CD4-positive, alpha-beta T cell treated with Interleukin-2 at 100 ng/mL for 4 hours (primary cell): Measurements from ENCODE around the gene CCL3.
"Not testable (repeated sequence)": the region's sequence is repeated elsewhere in the genome, so short reads cannot be mapped to it uniquely, and the experiment has no call there.

ENCODE experiments used
- DNase-seq: peaks from one replicate; pipeline ENCODE4 v3.0.0-alpha.2; 2020; ENCODE audit warnings: low spot score

Gene CCL3

DNA sequence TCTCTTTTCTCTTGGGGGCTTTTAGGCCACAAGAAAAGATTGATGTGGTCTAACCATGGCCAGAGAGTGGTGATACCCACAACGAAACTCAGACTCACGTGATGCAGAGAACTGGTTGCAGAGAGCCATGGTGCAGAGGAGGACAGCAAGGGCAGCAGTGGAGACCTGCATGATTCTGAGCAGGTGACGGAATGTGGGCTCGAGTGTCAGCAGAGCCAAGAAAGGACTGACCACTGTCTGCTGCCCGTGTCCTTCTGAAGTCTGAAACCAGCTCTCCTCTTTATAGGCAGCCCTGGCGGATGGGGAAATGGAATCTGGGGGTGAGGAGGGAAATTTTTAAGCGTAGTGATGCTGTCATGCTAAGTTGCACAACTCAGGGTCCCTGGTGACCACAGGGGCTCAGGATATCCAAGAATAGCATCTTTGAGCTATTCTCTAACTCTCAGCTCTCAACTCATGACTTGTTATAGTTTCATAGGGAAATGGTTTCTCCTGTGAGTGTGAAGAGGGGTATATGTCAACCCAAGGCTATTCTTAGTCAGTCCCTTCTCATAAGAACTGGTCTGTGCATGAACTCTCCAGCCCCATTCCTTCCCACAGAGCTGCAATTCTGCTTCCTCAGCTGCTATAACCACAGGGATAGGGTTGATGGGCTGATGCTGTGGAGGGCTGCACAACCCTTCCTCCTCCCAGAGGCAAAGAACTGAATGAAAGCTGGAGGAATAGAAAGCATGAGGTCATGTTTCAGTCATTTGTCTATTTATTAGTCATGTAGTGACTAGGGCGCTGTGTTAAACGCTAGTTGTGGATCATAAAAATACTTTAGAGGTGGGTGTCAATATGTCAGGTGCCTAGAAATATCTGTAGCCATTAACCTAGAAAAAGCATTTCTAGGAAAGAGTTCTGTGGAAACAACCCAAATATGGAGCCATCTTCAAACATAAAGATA lies at the start of gene CCL3:
Gene CCL3 (minus strand): TSS at position 256 of the 949 bp plus-strand sequence. CDS start 85 bp downstream, at position 171.
- DNase-seq, result peak; percentile 46

DNA sequence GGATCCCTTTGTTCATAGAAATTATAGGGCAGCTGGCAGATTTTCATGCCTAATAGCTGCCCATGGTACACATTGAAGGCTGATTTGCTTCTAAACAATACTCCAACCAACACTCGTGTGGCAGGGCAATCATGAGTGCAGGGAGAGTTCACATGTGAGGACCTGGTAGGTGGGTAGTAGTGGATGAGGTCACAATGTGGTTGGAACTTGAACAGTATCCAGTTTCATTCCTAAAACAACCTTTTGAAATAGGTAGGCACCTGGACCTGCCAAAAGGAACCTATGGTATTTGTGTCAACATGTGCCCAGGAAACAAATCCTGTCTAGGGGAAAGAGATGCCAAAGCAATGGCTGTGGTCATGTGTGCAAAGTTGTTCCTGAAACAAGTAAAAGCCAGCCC lies 46.5 kb upstream of the CCL3 start:
- no peak for DNase-seq

DNA sequence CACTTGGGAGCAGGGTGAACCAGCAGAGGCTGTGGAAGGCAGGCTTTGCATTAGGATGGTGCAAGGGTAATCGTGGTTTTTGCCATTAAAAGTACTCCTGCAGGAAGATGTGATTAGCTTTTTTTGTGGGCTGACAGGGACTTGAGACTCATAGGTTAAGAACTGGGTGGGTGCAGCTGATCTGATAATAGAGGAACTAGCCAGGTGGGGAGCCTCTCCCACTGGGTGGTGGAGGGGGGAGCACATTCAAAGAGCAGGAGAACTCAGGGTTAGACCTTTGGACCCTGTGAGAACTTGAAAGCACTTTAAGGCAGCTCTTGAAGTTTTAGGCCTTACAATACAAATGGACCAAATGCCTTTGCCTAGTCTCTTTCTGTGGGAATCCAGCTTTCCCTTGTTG lies 46.1 kb upstream of the CCL3 start:
- no peak for DNase-seq

DNA sequence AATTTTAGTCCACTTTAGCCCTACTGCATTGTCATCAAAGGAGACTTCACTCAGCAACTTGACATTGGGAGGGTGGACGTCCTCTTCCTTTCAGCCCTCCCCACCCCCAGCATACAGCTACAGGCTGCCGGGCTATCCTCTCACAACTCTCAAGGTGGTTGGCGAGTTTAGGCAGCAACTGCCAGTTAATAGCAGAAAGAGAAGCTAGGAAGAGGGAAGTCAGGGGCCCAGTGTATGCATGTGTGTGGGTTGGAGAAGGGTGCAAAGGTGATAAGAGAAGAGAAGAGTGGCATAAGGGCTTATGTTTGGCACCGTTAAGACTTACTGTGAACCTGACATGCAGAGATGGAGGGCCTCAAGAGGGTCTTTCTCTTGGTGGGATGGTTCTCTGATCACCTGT lies 45.5 kb upstream of the CCL3 start:
- DNase-seq, result no peak

DNA sequence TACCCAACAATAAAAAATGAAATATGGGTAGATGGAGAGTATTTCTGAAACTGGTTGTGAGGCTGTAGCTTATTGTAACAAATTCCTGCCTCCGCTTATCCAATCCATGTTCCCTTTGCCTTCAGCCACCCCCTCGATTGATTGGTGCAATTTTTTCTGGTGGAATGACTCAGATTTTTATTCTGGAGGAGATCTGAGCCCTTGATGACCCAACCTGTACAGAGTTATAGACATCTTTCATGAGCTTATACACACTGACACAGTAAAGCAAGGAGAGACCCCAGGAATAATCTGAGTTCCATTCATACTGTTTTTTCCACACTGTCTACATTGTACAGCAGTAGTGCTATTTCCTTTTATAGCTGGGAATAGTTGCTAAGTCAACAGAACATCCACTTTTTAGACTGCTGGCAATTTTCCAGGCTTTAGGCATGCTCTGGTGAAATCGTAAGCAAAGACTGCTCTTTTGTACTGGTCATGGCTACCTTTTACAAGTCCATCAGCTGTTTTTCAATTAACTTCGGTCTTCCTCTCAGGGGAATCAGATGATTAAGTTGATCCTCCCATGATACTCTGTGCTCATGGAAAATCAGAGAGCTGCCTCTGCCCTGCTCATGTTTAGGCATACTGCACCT lies 43.8 kb upstream of the CCL3 start:
- no peak for DNase-seq

DNA sequence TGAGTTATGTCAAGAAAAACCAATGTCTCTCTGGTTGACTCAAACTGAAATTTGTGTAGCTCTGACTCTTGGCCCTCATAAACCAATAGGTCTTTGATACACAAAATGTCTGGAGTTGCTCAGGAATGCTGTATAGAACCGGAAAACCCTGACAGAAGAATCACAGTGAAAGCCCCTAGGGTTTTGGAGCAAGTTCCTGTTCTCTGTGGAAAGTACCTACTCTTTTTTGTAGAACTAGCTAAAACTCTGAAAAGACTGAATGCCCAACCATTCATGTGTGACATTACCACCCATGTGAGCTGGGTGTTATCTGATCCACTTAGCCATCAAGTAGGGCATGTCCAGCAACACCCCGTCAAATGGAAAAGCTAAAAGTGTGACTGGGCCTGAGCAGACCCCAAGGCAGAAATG lies 42.5 kb upstream of the CCL3 start:
- DNase-seq, result no peak

DNA sequence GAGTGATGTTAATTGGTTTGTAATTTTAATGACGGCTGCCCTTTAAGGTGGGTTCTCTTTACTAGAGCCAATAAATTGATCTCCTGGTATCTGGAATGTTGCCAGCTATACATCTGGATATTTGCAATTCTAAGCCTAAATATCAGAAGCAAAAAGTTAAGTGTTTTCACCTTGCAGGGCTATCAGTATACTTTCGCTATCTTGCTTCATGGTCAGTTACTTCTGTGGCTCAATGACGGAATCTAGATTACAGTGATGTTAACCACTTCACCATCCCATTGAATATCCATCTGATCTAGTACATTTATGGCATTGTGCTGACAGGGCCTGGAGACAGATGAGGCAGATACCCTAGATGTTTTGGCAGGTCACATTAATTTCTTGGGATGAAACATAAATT lies 42.0 kb upstream of the CCL3 start:
- no peak for DNase-seq

DNA sequence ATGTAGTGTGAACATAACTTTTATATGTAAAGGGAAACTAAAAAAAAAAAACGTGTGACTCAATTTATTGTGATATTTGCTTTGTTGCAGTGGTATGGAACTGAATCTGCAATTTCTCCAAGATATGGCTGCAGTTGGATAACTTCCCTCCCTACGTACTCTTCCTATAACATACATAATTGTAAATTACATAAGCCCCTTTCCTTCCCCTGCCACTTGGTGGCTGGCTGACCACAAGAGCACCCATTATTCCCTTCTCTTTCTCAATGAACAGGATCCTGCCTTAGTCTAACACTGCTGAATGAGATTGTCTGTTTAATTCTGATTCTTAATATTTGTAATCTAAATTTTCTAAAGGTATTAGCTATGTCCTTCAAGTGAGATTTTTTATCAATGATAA lies 41.5 kb upstream of the CCL3 start:
- DNase-seq, result no peak

DNA sequence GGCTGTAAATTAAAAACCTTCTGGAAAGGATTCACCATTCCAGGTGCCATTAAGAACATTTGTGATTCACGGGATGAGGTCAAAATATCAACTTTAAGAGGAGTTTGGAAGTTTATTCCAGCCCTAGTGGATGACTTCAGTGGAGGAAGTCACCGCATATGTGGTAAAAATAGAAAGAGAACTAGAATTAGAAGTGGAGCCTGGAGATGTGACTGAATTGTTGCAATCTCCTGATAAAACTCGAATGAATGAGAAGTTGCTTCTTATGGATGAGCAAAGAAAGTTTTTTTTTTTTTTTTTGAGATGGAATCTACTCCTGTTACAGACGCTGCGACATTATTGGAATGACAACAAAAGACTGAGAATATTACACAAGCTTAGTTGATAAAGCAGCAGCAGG lies 40.4 kb upstream of the CCL3 start:
- no peak for DNase-seq

DNA sequence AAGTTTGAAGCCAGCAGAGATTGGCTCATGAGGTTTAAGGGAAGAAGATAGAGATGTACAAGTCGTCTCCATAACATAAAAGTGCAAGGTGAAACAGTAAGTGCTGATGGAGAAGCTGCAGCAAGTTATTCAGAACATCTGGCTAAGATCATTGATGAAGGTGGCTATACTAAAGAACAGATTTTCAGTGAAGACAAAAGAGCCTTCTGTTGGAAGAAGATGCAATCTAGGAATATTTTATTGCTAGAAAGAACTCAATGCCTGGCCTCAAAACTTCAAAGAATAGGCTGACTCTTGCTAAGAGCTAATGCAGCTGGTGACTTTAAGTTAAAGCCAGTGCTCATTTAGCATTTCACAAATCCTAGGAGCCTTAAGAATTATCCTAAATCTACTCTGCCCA lies 39.7 kb upstream of the CCL3 start:
- no peak for DNase-seq

DNA sequence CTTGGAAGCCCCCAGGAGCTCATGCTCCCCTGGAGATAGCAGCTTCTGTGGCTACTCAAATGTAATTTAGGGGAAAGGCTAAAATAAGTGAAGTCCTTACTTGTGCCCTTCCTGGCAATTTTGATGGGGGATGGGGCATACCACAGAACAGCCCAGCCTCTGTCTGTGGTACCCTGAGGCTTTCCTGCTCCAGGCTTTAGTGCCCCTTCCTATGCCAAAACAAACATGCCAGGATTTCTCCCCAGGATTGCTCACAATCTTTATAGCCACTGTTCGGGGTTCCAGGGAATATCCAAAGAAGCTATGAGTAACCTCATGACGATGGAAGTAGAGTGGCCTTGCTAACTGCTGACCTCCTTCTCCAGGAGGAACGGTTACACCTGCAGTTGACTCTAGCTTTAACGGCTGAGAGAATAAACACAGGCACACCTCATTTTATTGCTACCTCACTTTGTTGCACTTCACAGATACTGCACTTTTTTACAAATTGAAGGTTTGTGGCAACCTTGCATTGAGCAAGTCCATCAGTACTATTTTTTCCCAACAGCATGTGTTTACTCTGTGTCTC lies 38.6 kb upstream of the CCL3 start:
- DNase-seq, result no peak

DNA sequence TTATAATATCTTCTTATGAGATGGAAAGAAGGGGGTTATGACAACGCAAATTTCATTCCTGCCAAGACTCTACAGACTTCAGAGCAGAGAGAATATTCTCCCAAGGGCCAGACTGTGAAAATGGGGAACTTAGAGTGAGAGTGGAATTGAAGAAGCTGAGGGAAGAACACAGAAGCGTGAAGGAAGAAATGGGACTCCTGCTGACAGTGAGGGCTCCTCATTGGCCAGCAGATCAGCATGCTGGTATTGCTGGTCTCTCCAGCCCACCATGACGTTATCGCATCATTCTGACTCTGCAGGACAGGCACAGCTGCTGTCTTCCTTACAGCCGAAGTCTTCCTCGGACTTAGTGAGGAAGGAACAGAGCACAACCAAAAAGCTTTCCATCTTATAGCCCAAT lies 38.0 kb upstream of the CCL3 start:
- DNase-seq, result no peak

DNA sequence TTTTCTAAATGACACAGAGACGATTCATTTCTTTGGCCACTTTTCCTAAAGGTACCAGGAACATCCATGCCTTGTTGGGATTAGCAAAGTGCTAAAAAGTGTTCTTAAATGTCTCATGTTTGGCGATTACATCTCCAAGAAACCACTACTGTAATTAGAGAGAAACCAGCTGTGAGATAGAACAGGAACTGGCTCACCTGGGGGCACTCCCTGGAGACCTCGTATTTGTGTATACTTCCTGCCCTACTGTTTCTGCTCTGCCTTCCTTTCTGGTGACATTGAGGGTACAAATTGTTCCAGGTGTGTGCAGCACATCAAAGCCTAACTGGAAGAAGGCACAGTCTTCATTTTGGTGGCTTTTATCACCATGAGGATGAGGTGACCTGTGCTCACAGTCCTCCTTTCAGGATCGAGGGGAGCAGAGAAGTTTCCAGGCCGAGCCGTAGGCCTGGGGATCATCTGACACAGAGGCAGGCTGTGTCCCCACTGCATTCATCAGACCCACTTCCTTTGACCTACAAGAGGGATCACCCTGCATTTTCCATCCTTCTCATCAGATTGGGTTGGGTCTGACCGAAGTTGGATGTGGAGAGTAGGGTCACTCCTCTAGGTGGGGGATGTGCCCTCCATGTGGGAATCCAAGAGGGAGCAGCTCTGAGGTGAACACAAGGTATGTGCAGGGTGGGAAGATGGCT lies 37.4 kb upstream of the CCL3 start:
- no peak for DNase-seq

DNA sequence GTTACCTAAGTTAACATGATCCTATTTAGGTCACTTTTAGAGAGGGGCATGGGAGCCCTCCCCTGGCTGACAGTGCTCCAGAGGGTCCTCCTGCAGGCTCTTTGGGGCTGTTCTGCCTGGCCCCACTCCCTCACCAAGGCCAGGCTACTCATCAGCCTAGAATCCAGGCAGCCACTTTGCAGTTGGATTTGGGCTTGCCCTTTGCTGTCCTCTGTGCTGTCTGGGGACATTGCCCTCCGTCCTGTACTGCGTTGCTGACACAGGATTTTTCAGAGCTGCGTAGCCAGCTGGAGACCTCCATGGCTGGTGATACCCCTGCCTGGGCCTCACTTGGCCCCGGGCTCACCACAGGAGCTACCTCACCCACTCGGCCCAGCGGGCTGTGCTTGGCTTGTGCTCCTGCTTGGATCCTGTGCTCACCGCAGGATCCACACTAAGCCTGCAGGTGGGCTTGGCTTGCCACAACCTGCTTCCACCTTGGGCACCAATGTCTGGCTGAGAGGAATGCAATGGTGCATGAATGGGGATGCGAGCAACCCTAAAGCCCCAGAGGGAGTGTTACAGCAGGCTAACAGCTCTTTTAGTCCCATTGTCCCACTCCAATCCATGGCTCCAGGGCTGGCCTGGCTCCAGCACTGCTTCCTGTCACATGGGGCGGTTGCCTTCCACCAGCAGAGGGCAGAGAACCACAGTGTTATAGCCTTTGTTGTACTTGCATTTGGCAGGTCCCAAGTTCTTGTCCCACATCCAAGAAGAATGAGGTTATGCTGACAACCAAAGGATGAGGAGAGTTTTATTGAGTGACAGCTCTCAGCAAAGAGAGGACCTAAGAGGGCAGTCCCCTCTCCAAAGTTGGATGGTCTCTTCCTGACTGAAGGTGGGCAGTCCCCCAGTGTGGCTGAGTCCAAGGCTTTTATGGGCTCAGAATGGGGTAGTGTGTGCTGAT lies 35.2 kb upstream of the CCL3 start:
- no peak for DNase-seq

DNA sequence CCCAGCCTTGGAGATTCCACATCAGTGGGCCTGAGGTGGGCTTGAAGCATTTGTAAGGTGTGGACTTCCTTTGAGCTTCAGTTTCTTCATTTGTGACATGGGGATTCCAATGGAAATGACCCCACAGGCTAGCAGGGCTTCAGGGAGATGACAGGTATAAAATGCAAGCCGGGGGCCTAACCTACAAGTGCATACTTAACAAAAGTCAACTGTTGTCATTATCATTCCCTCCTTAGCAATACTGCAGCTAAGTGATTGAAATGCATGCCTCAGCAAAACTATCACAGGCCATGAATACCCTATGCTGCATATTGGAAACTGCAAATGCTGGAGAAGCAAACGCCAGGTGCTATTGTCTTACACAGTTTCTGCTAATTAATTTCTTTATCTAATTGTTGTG lies 33.5 kb upstream of the CCL3 start:
- DNase-seq, result no peak

DNA sequence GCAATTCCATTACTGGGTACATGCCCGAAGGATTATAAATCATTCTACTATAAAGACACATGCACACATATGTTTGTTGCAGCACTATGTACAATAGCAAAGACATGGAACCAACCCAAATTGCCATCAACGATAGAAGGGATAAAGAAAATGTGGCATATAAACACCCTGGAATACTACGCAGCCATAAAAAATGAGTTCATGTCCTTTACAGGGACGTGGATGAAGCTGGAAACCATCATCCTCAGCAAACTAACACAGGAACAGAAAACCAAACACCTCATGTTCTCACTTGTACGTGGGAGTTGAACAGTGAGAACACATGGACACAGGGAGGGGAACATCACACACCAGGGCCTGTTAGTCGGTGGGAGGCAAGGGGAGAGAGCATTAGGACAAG lies 31.2 kb upstream of the CCL3 start:
- not testable (repeated sequence) for DNase-seq

DNA sequence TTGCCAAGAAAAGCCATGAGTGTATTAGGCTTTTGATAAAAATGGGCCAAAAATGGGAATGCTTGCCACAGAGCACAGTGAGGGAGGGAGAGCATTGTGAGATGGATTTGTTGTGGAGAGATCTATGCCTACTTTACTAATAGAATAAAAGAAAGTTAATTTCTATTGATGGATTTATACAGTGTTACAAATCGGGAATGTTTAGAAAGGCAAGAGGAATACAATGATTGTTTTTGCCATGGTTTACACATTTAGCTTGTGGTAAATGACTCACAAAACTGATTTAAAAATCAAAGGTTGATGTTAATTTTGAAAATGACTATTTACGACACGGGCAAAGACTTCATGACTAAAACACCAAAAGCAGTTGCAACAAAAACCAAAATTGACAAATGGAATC lies 30.3 kb upstream of the CCL3 start:
- no peak for DNase-seq

DNA sequence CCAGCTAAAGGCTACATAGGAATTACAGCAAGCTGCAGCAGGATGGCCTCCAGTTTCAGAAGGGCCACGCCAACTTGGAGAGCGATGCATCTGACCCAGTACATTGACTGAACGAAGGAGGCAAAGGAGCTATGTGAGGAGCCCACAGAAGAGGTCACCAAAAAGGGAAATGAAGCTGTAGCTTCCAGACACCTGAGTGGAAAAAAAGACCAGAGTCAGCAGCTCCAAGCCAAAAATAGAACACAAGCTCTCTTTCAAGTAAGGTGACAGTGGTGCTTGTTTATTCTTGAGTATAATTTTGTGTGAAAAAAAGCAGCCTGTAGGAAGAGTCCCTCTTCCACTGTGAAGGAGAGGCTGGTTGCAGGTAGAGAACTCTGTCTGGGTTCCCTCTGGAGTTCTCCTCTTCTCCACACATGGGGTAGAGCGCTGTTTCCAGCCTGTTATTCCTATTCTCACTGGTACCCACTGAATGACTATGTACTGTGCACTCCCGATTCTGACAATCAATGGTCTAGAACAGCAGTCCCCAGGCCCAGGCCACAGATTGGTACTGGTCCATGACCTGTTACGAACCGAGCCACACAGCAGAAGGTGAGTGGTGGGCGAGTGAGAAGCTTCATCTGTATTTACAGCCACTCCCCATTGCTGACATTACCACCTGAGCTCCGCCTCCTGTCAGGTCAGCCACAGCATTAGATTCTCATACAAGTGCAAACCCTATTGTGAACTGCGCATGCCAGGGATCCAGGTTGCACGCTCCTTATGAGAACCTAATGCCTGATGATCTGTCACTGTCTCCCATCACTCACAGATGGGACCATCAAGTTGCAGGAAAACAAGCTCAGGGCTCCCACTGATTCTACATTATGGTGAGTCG lies 28.8 kb upstream of the CCL3 start:
- DNase-seq, result no peak

DNA sequence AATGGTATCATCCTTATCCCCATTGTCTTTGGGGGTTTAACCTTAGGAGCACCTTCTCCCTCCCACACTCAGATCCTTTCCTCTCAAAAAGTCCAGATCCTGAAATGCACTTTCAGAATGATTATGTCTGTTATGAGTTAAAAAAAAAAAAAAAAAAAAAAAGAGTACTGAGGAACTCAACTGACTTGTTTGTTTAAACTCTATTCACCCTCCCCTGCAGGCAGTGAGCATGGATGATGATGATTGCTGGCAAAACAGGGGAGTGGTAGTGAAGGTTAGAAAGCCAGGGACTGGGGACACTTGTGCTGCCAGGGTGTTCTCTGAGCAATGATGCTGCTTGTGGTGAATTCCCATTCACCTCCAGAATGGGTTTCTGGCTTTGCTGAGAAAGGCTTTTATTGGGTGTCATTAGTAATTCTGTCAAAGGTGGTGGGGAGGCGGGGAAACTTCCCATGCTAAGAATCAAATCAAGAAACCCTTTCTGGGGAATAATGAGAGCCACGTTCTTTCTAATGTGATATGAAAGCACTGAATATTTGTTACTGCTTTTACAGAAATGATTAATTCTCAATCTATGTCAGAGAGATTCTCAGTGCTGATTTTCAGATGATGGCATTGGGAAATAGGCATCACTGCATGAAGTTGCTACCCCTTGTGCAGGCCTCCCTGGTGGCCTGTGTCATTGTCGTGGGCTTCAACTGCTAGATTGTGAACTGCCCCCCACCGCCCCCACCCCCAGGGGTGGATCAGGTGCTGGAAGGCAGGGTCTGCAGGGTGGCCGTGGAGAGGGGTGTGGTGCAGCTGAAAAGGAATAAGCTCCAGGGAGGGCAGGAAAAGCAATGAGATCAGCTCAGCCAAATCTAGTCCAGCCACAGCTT lies 27.8 kb upstream of the CCL3 start:
- no peak for DNase-seq

DNA sequence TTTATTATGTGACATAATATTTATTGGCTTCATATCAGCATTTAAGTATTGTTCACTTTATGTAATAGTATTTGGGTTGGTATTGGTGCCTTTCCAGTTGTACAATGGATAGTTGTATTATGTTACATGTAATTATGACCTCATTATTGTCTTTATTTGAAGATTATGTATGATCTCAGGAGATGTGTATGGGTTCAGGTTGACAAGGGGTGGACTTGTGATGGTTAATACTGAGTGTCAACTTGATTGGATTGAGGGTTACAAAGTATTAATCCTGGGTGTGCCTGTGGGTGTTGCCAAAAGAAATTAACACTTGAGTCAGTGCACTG lies 25.7 kb upstream of the CCL3 start:
- DNase-seq, result not testable (repeated sequence)
